ENCODE measurements around the gene TBX3.

- TF ChIP-seq, protein P1, sequence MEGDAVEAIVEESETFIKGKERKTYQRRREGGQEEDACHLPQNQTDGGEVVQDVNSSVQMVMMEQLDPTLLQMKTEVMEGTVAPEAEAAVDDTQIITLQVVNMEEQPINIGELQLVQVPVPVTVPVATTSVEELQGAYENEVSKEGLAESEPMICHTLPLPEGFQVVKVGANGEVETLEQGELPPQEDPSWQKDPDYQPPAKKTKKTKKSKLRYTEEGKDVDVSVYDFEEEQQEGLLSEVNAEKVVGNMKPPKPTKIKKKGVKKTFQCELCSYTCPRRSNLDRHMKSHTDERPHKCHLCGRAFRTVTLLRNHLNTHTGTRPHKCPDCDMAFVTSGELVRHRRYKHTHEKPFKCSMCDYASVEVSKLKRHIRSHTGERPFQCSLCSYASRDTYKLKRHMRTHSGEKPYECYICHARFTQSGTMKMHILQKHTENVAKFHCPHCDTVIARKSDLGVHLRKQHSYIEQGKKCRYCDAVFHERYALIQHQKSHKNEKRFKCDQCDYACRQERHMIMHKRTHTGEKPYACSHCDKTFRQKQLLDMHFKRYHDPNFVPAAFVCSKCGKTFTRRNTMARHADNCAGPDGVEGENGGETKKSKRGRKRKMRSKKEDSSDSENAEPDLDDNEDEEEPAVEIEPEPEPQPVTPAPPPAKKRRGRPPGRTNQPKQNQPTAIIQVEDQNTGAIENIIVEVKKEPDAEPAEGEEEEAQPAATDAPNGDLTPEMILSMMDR (IDR thresholded peaks at IDR 0.05; ENCODE audit: low read length) = no peak
- no peak for TF ChIP-seq EZH2 (IDR thresholded peaks at IDR 0.05; ENCODE audit: borderline replicate concordance, low read length)
Measured at GRCh38 chr12:114682106-114682784, 1.7 kb downstream of the TBX3 start.
